Fibroblast of pulmonary artery (primary cell): ENCODE measurements around the gene KNCN.
A peak's percentile ranks its signal among the peaks of the same experiment; 100 is the strongest.

Experiments used
- DNase-seq: peaks from one replicate; pipeline ENCODE4 v3.0.0-alpha.2; 2010; ENCODE audit warnings: low read depth
- H3K4me3 ChIP-seq: replicated peaks from 2 replicates; pipeline ENCODE4 v1.5.1; 2011; ENCODE audit warnings: low read depth, mild to moderate bottlenecking, control low read depth, low read length, moderate library complexity
- TF ChIP-seq, protein P1 (sequence below): IDR thresholded peaks from 2 replicates; pipeline ENCODE4 v1.5.1; 2011; ENCODE audit warnings: mild to moderate bottlenecking, control low read depth, low read length, inconsistent platforms; ENCODE audit errors: missing control alignments

Gene KNCN

DNA sequence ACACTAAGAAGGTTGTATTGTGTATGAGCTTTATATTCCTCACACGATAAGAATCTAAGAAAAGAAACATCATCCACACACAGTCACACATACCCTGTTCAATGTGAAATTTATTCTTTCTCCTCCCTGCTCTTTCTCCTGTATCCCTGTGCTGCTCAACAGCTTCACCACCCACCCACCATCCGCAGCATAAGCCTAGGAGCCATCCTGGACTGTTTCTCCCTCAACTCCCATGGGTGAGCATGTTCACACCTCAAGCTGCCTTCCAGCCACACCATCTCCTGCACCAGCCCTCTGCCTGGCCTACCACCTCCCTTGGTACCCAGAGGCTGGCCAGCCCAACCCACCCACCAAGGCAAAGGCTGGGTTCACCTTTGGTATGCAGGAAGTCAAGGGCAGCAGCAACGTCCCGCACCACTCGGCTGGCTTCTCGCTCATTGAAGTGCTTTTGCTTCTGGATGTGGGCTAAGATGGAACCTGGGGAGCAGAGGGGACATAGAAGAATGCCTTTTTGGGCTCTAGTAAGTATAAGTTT lies 20.3 kb upstream of the KNCN start:
- DNase-seq: no peak
- no peak overlapping the region for H3K4me3 ChIP-seq
- TF ChIP-seq, protein P1, sequence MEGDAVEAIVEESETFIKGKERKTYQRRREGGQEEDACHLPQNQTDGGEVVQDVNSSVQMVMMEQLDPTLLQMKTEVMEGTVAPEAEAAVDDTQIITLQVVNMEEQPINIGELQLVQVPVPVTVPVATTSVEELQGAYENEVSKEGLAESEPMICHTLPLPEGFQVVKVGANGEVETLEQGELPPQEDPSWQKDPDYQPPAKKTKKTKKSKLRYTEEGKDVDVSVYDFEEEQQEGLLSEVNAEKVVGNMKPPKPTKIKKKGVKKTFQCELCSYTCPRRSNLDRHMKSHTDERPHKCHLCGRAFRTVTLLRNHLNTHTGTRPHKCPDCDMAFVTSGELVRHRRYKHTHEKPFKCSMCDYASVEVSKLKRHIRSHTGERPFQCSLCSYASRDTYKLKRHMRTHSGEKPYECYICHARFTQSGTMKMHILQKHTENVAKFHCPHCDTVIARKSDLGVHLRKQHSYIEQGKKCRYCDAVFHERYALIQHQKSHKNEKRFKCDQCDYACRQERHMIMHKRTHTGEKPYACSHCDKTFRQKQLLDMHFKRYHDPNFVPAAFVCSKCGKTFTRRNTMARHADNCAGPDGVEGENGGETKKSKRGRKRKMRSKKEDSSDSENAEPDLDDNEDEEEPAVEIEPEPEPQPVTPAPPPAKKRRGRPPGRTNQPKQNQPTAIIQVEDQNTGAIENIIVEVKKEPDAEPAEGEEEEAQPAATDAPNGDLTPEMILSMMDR: no peak

DNA sequence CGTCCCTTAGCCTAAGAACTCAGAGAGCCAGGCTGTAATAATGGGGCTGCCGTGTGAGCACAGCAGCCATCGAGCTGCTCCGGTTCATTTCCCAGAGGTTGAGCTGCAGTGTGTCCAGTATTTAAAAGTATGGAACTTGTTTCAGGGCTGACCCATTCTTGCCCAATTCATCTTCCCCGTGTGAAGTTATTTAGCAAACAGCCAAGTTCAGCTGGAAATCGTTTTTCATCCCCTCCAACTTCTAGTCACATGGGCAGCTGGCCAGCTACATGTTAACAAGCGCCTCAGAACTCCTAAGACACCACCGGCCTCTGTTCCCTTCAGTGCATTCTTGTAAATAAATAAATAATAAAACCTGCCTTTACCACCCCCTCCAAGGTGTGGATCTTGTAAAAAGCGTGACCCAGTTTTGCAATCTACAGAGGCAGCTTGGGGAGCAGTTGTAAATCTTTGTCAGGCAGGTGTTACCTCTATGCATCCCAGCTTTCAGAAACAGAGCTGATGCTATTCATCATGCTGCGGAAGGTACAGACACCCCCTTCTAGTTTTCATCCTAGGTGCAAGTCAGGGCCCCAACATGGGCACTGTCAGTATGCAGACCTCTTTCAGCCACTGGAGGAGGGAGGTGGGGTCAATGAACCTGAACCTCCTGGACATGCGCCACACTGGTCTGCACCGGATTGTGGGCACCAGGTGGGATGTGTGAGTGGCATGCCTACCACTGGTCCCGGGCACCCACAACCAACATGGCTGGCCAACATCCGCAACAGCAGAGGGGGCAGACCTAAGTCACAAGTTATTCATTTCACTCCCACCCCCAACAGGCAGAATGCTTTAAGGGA lies 18.7 kb upstream of the KNCN start:
- TF ChIP-seq, protein P1: no peak
- no peak overlapping the region for H3K4me3 ChIP-seq
- peak; percentile 16 for DNase-seq

DNA sequence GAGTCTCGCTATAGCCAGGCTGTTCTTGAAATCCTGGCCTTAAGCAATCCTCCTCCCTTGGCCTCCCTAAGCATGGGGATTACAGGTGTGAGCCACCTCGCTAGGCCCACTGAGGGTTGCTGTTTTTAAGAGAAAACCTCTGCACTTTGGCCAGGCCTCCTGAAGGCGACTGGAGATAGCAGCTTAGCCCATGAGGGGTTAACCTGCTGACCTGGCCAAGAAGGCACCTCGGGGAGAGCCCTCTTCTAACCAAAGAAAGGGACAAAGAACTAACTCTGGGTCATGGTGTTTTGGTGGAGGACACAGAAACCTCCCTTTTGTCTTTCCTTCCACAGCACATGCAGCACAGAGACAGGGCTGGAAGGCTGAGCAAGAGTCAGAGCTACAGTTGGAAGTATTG lies 17.7 kb upstream of the KNCN start:
- DNase-seq: no peak
- H3K4me3 ChIP-seq: no peak overlapping the region
- TF ChIP-seq, protein P1: no peak

DNA sequence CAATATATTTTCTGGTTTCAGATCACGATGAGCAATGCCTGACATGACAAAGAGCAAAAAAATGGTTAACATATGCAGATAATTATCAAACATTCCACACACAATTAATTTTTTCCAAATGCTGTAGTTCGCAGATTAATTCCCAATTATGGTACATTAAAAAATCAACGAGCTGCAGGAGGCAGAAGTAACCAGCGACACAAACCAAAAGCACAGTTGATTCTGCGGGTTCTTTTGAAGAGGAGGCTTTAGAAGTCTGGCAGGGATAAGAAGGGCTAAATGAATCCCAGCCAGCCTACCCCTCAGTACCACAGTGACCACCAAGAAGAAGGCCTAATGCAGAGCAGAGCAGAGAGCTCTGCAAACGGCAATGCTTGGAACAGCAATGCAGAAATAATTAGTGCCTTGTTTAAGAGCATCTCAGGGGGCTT lies 17.0 kb upstream of the KNCN start:
- H3K4me3 ChIP-seq: no peak overlapping the region
- TF ChIP-seq, protein P1: no peak
- DNase-seq: no peak

DNA sequence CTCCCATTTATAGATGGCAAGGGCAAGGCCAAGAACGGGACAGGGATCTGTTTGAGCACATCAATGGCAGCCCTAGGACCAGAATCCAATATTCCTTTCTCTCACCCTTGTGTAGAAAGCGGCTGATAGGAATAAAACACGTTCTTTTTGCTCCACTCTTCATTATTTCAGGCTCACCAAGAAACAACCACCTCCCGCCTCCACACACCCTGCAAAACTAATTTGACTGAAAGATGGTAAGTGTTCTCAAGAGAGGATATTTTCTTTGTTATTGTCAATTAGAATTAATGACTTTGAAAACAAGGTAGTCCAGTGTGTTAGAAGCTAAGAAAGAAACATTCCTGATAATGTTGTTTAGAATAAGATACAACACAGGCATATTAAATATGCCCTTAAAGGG lies 11.9 kb upstream of the KNCN start:
- TF ChIP-seq, protein P1: no peak
- DNase-seq: no peak
- no peak overlapping the region for H3K4me3 ChIP-seq

DNA sequence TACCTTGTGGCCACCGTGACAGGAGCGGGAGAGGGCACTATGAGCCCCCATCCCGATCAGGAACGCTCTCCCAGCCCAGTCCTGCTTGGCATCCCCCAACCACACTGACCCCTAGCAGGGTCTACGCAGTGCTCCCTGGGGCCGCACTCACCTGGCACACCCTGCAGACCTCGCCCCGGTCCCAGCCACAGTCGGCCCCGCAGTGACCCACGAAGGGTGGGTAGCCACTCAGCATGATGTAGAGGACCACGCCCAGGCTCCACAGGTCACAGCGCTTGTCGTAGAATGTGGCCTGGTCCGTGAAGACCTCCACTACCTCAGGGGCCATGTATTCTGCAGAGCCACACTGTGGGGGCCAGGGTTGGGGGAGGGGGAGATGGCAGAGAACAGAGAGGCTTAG lies 11.1 kb upstream of the KNCN start:
- TF ChIP-seq, protein P1: no peak
- H3K4me3 ChIP-seq: no peak overlapping the region
- DNase-seq: no peak

DNA sequence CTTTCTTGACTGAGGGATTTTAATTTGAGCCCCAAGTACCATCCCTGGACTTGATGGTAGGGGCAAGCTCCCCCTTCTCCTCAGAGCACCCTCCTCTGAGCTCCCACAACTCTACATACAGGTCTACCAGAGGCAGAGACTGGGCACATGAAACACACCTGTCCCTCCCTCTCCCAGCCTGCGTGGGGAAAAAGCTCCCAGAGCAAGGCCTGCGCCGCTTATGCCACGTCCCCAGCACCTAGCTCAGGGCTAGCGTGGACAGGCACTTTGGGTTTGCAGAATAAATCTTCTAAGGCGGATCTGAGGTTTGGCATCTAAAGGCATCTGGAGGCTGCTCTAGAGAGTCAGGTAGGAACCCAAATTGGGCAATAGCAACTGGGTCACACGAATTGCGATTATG lies 7.5 kb upstream of the KNCN start:
- no peak overlapping the region for H3K4me3 ChIP-seq

More for the DNA sequence above, 7.5 kb upstream of the KNCN start:
- DNase-seq: no peak
- TF ChIP-seq, protein P1: no peak
